ENCODE data around the gene VTI1A. TPM values are rescaled to one million over a fixed set of nuclear protein-coding genes. Genes with fewer than 3 reads are reported as not detected.

Gene VTI1A
- polyA plus RNA-seq, 2 of the 4 experiments (the other 2 are of a cell fraction) = 17.0 to 25.3 TPM

DNA sequence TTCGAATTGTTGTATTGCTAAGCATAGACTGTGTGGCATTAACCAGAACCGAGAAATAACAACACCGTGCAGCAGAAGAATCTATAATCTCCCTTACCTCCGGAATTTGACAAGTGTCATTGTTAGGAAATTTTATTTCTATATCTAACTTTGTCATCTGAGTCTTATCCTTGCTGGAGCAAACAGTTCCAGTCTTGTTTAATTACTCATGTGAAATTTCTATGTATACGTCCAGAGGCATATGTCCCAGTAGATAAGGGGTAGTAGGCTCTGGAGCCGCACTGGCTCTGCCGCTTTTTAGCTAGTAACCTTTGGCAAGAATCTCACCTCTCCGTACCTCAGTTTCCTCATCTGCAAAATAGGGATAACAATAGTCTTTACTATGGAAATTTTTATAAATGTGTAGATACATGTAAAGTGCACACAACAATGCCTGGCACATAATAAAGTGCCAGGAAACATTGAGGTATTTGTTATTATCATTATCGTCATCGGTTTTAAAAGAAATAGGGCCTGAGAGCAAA, 228.6 kb downstream of the VTI1A start:
- POLR2A ChIA-PET = no interaction called here
- DNase-seq (ENCODE audit: low read depth in 1 of 2, low spot score in 1 of 2) (no peak), ATAC-seq (no peak), FAIRE-seq (no peak)
- 95% methylated on average over 10 of the region's 10 CpGs for WGBS (ENCODE audit: missing lambda C conversion rate)
- CTCF ChIA-PET = no interaction called here
- Histone ChIP-seq H3K4me3 (no peak overlapping the region), H3K9me3 (no peaks in the 10 kb centered on the region), H3K4me2 (no peak overlapping the region), H3K27ac (no peak overlapping the region), H3K4me1 (peaks cover 25% of the 10 kb centered on the region)
- TF ChIP-seq FOSL2 (IDR thresholded peaks at IDR 0.05) (no peak), FOSL2 (CRISPR knock-in tag; IDR thresholded peaks at IDR 0.05) (no peak), RNF2 (IDR thresholded peaks at IDR 0.05; ENCODE audit: borderline replicate concordance, low read depth) (no peak), MAFK (IDR thresholded peaks at IDR 0.05; ENCODE audit: partially characterized antibody) (no peak), RAD21 (conservative IDR thresholded peaks at IDR 0.05 in 1 of 2, IDR thresholded peaks at IDR 0.05 in 1 of 2) (no peak), HOXA7 (CRISPR knock-in tag; IDR thresholded peaks at IDR 0.05) (no peak), PBX3 (IDR thresholded peaks at IDR 0.05) (no peak), HDAC2 (IDR thresholded peaks at IDR 0.05) (no peak), JUNB (IDR thresholded peaks at IDR 0.05) (no peak), NR3C1 (IDR thresholded peaks at IDR 0.05) (no peak), SMC3 (IDR thresholded peaks at IDR 0.05) (no peak), BCL3 (IDR thresholded peaks at IDR 0.05) (no peak), NPAS2 (CRISPR knock-in tag; IDR thresholded peaks at IDR 0.05; ENCODE audit: borderline replicate concordance) (no peak), JUN (IDR thresholded peaks at IDR 0.05) (no peak), ATOH8 (CRISPR knock-in tag; IDR thresholded peaks at IDR 0.05; ENCODE audit: low read depth) (no peak), POLR2AphosphoS2 (conservative IDR thresholded peaks at IDR 0.05; ENCODE audit: low read length) (no peak), EP300 (IDR thresholded peaks at IDR 0.05) (no peak)
- TF ChIP-seq, protein P1, sequence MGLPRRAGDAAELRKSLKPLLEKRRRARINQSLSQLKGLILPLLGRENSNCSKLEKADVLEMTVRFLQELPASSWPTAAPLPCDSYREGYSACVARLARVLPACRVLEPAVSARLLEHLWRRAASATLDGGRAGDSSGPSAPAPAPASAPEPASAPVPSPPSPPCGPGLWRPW (IDR thresholded peaks at IDR 0.05) = no peak
- TF ChIP-seq, protein P2, sequence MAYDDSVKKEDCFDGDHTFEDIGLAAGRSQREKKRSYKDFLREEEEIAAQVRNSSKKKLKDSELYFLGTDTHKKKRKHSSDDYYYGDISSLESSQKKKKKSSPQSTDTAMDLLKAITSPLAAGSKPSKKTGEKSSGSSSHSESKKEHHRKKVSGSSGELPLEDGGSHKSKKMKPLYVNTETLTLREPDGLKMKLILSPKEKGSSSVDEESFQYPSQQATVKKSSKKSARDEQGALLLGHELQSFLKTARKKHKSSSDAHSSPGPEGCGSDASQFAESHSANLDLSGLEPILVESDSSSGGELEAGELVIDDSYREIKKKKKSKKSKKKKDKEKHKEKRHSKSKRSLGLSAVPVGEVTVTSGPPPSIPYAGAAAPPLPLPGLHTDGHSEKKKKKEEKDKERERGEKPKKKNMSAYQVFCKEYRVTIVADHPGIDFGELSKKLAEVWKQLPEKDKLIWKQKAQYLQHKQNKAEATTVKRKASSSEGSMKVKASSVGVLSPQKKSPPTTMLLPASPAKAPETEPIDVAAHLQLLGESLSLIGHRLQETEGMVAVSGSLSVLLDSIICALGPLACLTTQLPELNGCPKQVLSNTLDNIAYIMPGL (CRISPR knock-in tag; IDR thresholded peaks at IDR 0.05; ENCODE audit: borderline replicate concordance) = no peak

- Histone ChIP-seq H3K4me1 (peaks cover 10% of the 10 kb centered on the region), H3K27ac (no peak overlapping the region), H3K4me3 (no peak overlapping the region), H3K4me2 (no peak overlapping the region), H3K9me3 (no peaks in the 10 kb centered on the region)
- FAIRE-seq (no peak), ATAC-seq (no peak), DNase-seq (ENCODE audit: low read depth in 1 of 2, low spot score in 1 of 2) (no peak)
- WGBS (ENCODE audit: missing lambda C conversion rate) = 88% methylated on average over 5 of the region's 5 CpGs
- TF ChIP-seq FOSB (CRISPR knock-in tag; IDR thresholded peaks at IDR 0.05) = no peak
- no peak for TF ChIP-seq RCOR1 (IDR thresholded peaks at IDR 0.05; ENCODE audit: low read depth, low read length)
- CTCF ChIA-PET = interaction anchor here (0.9 to 1.7 kb wide), 2 partner anchors 11 to 59 kb away, joined by 3 to 4 read pairs; no protein-coding TSS in a partner anchor
- POLR2A ChIA-PET = no interaction called here
Measured at GRCh38 chr10:112677689-112678088, 230.7 kb downstream of the VTI1A start.

Measured in A549 (cell line).